Naive thymus-derived CD8-positive, alpha-beta T cell (primary cell): Measurements from ENCODE around the gene LKAAEAR1. TPM values are rescaled to one million over a fixed set of nuclear protein-coding genes. Genes with fewer than 3 reads are reported as not detected.
A peak's percentile ranks its signal among the peaks of the same experiment; 100 is the strongest.

Experiments used
- ATAC-seq, 2 donors: fragments of 150-1000 bp; cut with Tn5 transposase in 1 of 2; sonication (Bioruptor Pico), chemical (Tn5 transposase) in 1 of 2; 1 replicate in 1 of 2; 2 replicates in 1 of 2; pipeline ENCODE4 v1.10.0; 2021; ENCODE audit warnings: mild to moderate bottlenecking in 2 of 2, moderate library complexity in 2 of 2
- POLR2A ChIA-PET: fragments of 350-600 bp; sonication (Branson Sonifier 250); formaldehyde crosslinking; loops from one replicate; lab custom pipeline; 2021; ENCODE audit warnings: antibody characterized with exemption; lab: Charles Lee
- DNase-seq, 10 donors: peaks; one replicate each; pipeline versions ENCODE4 v3.0.0 to v3.0.0-alpha.2; 2020 to 2022
- H3K27ac Mint-ChIP-seq, 10 donors: one replicate each; pipeline ENCODE4 v1.8.0; 2020 to 2022; ENCODE audit warnings: mild to moderate bottlenecking in 10 of 10, mixed read lengths in 10 of 10, moderate library complexity in 4 of 10, inconsistent platforms in 1 of 10
- H3K27me3 Mint-ChIP-seq, 5 donors: one replicate each; pipeline ENCODE4 v1.8.0; 2021 to 2022; ENCODE audit warnings: mixed read lengths in 5 of 5
- H3K36me3 Mint-ChIP-seq, 3 donors: one replicate each; pipeline ENCODE4 v1.8.0; 2020 to 2022; ENCODE audit warnings: mixed read lengths in 3 of 3, mild to moderate bottlenecking in 2 of 3, inconsistent platforms in 1 of 3
- H3K4me1 Mint-ChIP-seq, 4 donors: one replicate each; pipeline ENCODE4 v1.8.0; 2021 to 2022; ENCODE audit warnings: mixed read lengths in 4 of 4
- H3K4me3 Mint-ChIP-seq, 10 donors: one replicate each; pipeline ENCODE4 v1.8.0; 2020 to 2022; ENCODE audit warnings: mild to moderate bottlenecking in 10 of 10, mixed read lengths in 10 of 10, moderate library complexity in 6 of 10, inconsistent platforms in 1 of 10
- H3K9me3 Mint-ChIP-seq, 9 donors: one replicate each; pipeline ENCODE4 v1.8.0; 2020 to 2022; ENCODE audit warnings: mixed read lengths in 9 of 9, mild to moderate bottlenecking in 3 of 9, inconsistent platforms in 1 of 9, moderate library complexity in 1 of 9
- polyA plus RNA-seq, 3 donors: library from polyadenylated mRNA; unstranded; fragments of 300-500 nt; fragmentation: Illumina TruSeq; gene quantifications; one replicate each; pipeline ENCODE4 v1.2.3, GENCODE V29; 2021
- total RNA-seq, 8 experiments: library from RNA in 2 of 8; stranded (reverse) in 2 of 8; gene quantifications; one replicate each; pipeline ENCODE4 v1.2.3 and lab custom pipeline; 2021 to 2026

The LKAAEAR1 gene
- total and polyA plus RNA-seq, 5 experiments from 2014 or later = 0.63 to 1.1 TPM; not detected in 3

DNA sequence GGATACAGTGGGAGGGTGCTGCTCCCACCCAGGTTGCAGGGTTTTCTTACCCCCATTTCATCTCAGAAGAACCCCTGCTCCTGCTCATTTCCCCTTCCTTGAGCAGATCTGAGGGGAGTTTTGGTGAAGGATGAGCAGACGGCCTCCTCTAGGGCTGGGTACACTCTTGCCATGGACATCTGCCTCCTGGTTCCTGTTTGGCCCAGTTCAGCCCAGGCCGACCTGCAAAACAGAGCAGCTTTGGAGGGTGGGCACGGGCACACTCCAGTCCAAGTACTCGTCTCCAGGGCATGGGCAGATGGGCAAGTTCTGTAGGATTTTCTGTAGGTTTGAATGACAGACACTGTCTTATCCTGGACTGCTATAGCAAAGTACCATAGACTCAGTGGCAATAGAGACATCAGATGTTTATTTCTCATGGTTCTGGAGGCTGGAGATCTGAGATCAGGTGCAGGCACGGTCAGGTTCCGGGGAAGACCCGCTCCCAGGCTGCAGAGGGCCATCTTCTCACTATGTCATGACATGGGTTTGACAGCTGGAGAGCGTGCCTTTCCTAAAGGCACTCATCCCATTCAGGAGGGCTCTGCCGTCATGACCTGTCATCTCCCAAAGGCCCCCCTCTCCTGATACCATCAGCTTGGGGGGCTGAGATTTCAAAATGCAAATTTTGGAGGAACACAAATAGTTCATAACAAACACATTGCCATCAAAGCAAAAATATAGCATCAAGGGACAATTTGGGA is 16.9 kb upstream of the LKAAEAR1 start:
- H3K4me3 Mint-ChIP-seq = peak overlapping the region in 9 of 10 donors; percentile 57 to 80 (median 71)
- no peak for ATAC-seq

DNA sequence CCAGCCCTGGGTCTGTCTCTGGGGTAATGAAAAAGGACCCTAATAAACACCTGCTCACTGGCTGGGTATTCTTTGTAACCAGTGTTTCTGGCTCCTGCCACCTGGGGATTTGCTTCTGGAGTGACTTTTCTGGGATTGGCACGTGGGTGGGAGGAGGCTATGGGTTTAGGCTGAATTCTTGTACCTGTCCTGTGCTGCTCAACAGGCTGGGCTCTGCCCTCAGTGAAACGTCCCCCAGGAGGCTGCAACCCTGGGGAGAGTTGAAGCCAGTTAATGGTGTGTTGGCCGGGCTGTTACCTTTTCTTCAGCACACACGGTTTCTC is 16.3 kb upstream of the LKAAEAR1 start:
- H3K27me3 Mint-ChIP-seq = peaks cover 0 to 26% (median 7%) of the 10 kb centered on the region in 5 donors
- peaks cover 13 to 37% (median 21%) of the 10 kb centered on the region in 4 donors for H3K4me1 Mint-ChIP-seq
- ATAC-seq = peak in 1 of 2 donors; percentile 16
- peak overlapping the region in 7 of 10 donors; percentile 36 to 88 (median 74) for H3K27ac Mint-ChIP-seq
- H3K36me3 Mint-ChIP-seq = peaks cover 0 to 5% (median 3%) of the 10 kb centered on the region in 3 donors
- peaks cover 0 to 11% (median 0%) of the 10 kb centered on the region in 9 donors for H3K9me3 Mint-ChIP-seq
- DNase-seq = no peak
- H3K4me3 Mint-ChIP-seq = peak overlapping the region in 4 of 10 donors; percentile 21 to 75 (median 28)
- POLR2A ChIA-PET = interaction anchor here (0.6 to 2.1 kb wide), 2 partner anchors 21 to 123 kb away, joined by 3 to 6 read pairs; partner anchors contain the start of genes OPRL1 and RGS19

More for the DNA sequence above, 16.9 kb upstream of the LKAAEAR1 start:
- H3K27ac Mint-ChIP-seq = peak overlapping the region in 8 of 10 donors; percentile 24 to 80 (median 51)
- H3K4me1 Mint-ChIP-seq = peaks cover 13 to 39% (median 21%) of the 10 kb centered on the region in 4 donors
- POLR2A ChIA-PET = interaction anchor here (0.6 to 2.1 kb wide), 2 partner anchors 22 to 123 kb away, joined by 3 to 6 read pairs; partner anchors contain the start of genes OPRL1 and RGS19
- H3K9me3 Mint-ChIP-seq = peaks cover 0 to 11% (median 0%) of the 10 kb centered on the region in 9 donors
- peaks cover 0 to 5% (median 3%) of the 10 kb centered on the region in 3 donors for H3K36me3 Mint-ChIP-seq
- H3K27me3 Mint-ChIP-seq = peaks cover 0 to 26% (median 7%) of the 10 kb centered on the region in 5 donors
- peak in 1 of 10 donors; percentile 2 for DNase-seq

DNA sequence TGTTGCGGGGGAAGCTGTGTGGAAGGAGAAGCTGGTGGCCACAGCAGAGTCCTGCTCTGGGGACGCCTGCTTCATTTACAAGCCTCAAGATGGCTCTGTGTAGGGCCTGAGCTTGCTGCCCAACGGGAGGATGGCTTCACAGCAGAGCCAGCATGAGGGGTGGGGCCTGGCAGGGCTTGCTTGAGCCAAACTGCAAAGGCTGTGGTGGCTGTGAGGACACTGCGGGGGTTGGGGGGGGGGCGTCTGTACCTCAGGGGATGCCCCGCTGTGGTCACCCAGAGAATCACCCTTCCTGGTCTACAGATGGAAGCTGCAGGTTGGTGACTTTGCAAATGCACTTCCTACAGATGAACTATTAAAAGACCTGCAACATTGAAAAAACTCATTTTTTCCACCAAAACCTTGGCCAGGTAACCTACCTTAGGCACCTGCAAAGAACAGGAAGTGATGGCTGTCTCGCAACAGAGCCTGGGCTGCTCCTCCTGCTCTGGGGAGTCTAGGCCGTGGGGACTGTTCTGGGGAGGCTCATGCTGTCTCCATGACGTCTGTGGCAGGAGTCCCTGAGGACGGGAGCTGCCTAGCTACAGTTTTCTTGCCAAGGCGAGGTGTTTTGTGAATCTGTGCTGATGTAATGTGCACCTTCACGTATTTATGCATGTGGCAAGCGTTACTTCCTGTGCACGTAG is 15.8 kb upstream of the LKAAEAR1 start:
- Mint-ChIP-seq H3K27me3 (peaks cover 0 to 26% (median 7%) of the 10 kb centered on the region in 5 donors), H3K9me3 (peaks cover 0 to 11% (median 0%) of the 10 kb centered on the region in 9 donors), H3K4me1 (peaks cover 13 to 37% (median 21%) of the 10 kb centered on the region in 4 donors), H3K27ac (peak overlapping the region in 8 of 10 donors; percentile 36 to 88 (median 65)), H3K36me3 (peaks cover 0 to 5% (median 3%) of the 10 kb centered on the region in 3 donors), H3K4me3 (peak overlapping the region in 5 of 10 donors; percentile 21 to 75 (median 31))
- DNase-seq = peak in 7 of 10 donors; percentile 41 to 77 (median 67)
- POLR2A ChIA-PET = interaction anchor here (0.6 to 2.1 kb wide), 4 partner anchors 16 to 132 kb away, joined by 3 to 6 read pairs (median 4); partner anchors contain the start of genes LKAAEAR1, OPRL1 and RGS19
- peak; percentile 78 to 91 for ATAC-seq

DNA sequence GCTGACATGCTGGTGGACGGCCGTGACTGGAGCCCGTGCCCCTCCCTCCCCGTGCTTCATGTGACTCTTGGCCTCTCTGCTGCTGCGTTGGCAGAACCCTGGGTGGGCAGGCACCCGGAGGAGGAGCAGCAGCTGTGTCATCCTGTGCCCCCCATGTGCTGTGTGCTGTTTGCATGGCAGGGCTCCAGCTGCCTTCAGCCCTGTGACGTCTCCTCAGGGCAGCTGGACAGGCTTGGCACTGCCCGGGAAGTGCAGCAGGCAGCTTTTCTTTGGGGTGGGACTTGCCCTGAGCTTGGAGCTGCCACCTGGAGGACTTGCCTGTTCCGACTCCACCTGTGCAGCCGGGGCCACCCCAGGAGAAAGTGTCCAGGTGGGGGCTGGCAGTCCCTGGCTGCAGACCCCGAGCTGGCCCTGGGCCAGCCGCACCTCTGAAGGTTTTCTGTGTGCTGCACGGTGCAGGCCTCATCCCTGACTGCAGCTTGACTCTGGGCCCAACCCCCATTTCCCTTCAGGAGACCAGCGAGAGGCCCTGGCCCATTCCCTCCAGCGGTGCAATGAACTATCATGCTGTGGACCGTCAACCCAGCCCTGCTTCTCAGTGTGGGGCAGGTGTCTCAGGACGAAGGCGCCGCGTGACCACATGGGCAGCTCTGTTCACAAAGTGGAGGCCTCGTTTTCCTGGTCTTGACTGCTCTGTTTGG is 15.0 kb upstream of the LKAAEAR1 start:
- Mint-ChIP-seq H3K4me3 (no peak overlapping the region), H3K36me3 (peaks cover 0 to 5% (median 3%) of the 10 kb centered on the region in 3 donors), H3K27me3 (peaks cover 0 to 26% (median 7%) of the 10 kb centered on the region in 5 donors), H3K4me1 (peaks cover 13 to 37% (median 21%) of the 10 kb centered on the region in 4 donors), H3K9me3 (peaks cover 0 to 11% (median 0%) of the 10 kb centered on the region in 9 donors), H3K27ac (peak overlapping the region in 1 of 10 donors; percentile 80)
- POLR2A ChIA-PET = interaction anchor here (1.0 to 2.1 kb wide), 3 partner anchors 16 to 131 kb away, joined by 3 to 6 read pairs (median 6); partner anchors contain the start of genes LKAAEAR1, OPRL1 and RGS19
- DNase-seq (no peak), ATAC-seq (no peak)

DNA sequence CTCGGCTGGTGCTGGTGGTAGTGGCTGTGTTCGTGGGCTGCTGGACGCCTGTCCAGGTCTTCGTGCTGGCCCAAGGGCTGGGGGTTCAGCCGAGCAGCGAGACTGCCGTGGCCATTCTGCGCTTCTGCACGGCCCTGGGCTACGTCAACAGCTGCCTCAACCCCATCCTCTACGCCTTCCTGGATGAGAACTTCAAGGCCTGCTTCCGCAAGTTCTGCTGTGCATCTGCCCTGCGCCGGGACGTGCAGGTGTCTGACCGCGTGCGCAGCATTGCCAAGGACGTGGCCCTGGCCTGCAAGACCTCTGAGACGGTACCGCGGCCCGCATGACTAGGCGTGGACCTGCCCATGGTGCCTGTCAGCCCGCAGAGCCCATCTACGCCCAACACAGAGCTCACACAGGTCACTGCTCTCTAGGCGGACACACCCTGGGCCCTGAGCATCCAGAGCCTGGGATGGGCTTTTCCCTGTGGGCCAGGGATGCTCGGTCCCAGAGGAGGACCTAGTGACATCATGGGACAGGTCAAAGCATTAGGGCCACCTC is 14.3 kb upstream of the LKAAEAR1 start:
- DNase-seq (no peak), ATAC-seq (no peak)
- POLR2A ChIA-PET = interaction anchor here (2.1 kb wide), 1 partner anchor 19 kb away, joined by 6 read pairs; the partner anchor contains the start of genes OPRL1 and RGS19
- Mint-ChIP-seq H3K9me3 (peaks cover 0 to 11% (median 0%) of the 10 kb centered on the region in 9 donors), H3K36me3 (peaks cover 0 to 5% (median 3%) of the 10 kb centered on the region in 3 donors), H3K27me3 (peaks cover 0 to 20% (median 7%) of the 10 kb centered on the region in 5 donors), H3K4me1 (peaks cover 13 to 33% (median 21%) of the 10 kb centered on the region in 4 donors), H3K4me3 (no peak overlapping the region), H3K27ac (no peak overlapping the region)

DNA sequence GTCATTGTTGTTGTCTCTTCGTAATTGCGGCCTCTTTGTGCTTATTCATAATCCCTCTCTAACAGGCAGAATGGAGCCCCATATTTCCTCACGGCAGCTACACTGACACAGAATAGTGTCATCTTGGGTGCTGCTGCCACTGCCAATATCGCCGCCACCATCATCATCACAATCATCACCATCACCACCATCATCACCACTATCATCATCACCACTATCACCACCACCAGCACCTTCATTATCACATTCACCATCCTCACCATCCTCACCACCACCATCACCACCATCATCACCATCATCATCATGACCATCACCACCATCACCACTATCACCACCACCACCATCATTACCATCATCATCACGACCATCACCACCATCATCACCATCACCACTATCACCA is 12.3 kb upstream of the LKAAEAR1 start:
- ATAC-seq (no peak), DNase-seq (no peak)
- peaks cover 0 to 6% (median 5%) of the 10 kb centered on the region in 5 donors for H3K27me3 Mint-ChIP-seq
- no peak overlapping the region for H3K4me3 Mint-ChIP-seq
- H3K9me3 Mint-ChIP-seq = peaks cover 0 to 11% (median 0%) of the 10 kb centered on the region in 9 donors
- H3K4me1 Mint-ChIP-seq = peaks cover 11 to 24% (median 17%) of the 10 kb centered on the region in 4 donors
- POLR2A ChIA-PET = no interaction called here
- H3K27ac Mint-ChIP-seq = peak overlapping the region in 1 of 10 donors; percentile 1
- H3K36me3 Mint-ChIP-seq = peaks cover 0 to 5% (median 3%) of the 10 kb centered on the region in 3 donors

DNA sequence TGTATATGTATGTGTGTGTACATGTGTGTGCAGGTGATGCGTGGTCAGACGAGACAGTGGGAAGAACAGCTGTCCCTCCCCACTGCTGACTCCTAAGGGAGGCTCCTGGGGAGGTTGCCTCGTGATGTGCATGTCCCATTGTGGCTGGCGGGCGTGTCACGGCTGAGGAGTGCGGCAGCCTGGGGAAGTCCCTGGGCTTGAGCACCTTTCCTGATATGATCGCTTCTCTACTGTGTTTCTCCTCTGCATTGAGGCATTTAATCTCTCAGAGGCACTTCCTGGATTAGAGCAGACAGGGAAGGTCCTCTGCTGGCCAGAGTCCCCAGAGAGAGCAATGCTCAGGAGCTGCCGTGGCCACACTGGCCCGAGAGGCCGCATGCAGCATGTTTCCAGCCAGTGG is 11.7 kb upstream of the LKAAEAR1 start:
- Mint-ChIP-seq H3K4me3 (no peak overlapping the region), H3K36me3 (peaks cover 0 to 5% (median 3%) of the 10 kb centered on the region in 3 donors), H3K27ac (no peak overlapping the region), H3K9me3 (peaks cover 0 to 11% (median 0%) of the 10 kb centered on the region in 9 donors), H3K27me3 (peaks cover 0 to under 1% (median 0%) of the 10 kb centered on the region in 5 donors), H3K4me1 (peaks cover 5 to 17% (median 11%) of the 10 kb centered on the region in 4 donors)
- POLR2A ChIA-PET = no interaction called here
- DNase-seq = no peak
- ATAC-seq = no peak

DNA sequence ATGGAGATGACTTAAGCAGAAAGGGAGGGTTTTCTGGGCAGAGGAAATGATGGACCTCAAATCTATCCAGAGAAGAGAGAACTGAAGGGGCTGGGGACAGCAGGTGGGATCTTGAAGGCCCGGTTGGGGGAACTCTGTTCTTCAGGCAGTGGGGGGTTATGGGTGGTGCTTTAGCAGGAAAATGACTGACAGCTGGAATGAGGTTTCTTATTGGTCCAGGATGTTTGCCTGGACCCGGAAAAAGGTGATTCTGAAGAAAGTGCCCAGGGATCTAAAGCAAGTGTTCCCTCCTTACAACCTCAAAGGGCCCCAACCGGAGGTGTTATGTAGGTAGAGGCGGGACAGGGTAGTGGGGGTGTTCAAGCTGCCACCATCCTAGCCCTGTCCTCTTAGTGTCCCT is 11.3 kb upstream of the LKAAEAR1 start:
- peaks cover 5 to 14% (median 7%) of the 10 kb centered on the region in 4 donors for H3K4me1 Mint-ChIP-seq
- DNase-seq = no peak
- POLR2A ChIA-PET = no interaction called here
- no peaks in the 10 kb centered on the region for H3K27me3 Mint-ChIP-seq
- no peak overlapping the region for H3K27ac Mint-ChIP-seq
- no peak for ATAC-seq
- H3K4me3 Mint-ChIP-seq = no peak overlapping the region
- H3K36me3 Mint-ChIP-seq = peaks cover 0 to 5% (median 3%) of the 10 kb centered on the region in 3 donors
- peaks cover 0 to 11% (median 0%) of the 10 kb centered on the region in 9 donors for H3K9me3 Mint-ChIP-seq

DNA sequence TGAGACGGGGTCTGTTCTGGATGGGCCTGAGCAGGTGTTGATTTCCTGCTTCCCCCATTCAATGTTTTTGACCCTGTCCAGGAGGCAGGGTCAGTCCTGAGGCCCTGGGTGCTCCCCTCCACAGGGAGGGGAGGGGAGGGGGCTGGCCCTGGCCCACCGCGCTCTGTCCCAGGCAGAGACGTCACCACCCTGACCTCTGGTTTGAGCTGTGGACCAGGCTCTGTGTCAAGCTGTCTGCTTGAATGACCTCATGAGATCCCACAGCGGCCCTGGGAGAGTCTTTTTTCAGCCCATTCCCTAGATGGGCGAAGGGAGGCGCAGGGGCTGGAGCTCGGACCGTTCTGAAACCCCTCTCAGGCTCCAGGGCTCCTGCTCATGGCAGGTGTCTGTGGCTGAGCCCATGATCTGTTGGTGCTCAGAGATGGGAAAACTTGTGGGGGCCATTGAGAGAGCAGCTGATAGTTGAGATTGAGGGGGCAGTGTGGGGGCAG is 8.9 kb upstream of the LKAAEAR1 start:
- DNase-seq (no peak), ATAC-seq (no peak)
- Mint-ChIP-seq H3K9me3 (peaks cover 0 to 11% (median 2%) of the 10 kb centered on the region in 9 donors), H3K4me3 (no peak overlapping the region), H3K27ac (peak overlapping the region in 1 of 10 donors; percentile 70), H3K4me1 (peaks cover 0 to 6% (median 4%) of the 10 kb centered on the region in 4 donors), H3K27me3 (no peaks in the 10 kb centered on the region), H3K36me3 (peaks cover 0 to 5% (median 3%) of the 10 kb centered on the region in 3 donors)
- POLR2A ChIA-PET = no interaction called here

DNA sequence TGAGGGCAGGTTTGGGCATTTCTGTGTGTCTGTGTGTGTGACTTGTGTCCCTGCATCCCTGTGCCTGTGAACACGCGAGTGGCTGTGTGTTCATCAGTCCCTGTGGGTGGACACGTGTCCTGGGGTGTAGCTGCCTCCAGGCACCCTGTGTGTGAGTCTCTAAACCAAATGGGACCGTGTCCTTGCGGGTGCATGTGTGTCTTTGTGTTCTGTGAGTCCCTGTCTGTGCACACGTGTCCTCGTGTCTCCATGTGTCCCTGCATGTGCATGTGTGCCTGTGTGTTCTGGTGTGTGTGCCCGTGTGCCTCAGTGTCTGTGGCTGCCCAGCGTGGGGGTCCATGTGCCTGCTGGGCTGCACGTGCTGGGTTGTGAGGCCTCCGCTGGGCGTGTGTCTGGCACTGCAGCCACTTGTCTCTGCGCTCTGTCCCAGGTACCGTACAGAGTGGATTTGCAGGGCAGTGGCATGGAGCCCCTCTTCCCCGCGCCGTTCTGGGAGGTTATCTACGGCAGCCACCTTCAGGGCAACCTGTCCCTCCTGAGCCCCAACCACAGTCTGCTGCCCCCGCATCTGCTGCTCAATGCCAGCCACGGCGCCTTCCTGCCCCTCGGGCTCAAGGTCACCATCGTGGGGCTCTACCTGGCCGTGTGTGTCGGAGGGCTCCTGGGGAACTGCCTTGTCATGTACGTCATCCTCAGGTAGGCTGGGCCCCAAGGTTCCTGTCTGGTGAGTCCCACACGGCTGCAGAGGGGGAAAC is 8.2 kb upstream of the LKAAEAR1 start:
- POLR2A ChIA-PET = no interaction called here
- Mint-ChIP-seq H3K27ac (no peak overlapping the region), H3K36me3 (peaks cover 0 to 5% (median 3%) of the 10 kb centered on the region in 3 donors), H3K4me3 (no peak overlapping the region), H3K27me3 (no peaks in the 10 kb centered on the region), H3K9me3 (peaks cover 0 to 11% (median 2%) of the 10 kb centered on the region in 9 donors), H3K4me1 (peaks cover 0 to 6% (median 4%) of the 10 kb centered on the region in 4 donors)
- ATAC-seq (peak in 1 of 2 donors; percentile 42), DNase-seq (no peak)

DNA sequence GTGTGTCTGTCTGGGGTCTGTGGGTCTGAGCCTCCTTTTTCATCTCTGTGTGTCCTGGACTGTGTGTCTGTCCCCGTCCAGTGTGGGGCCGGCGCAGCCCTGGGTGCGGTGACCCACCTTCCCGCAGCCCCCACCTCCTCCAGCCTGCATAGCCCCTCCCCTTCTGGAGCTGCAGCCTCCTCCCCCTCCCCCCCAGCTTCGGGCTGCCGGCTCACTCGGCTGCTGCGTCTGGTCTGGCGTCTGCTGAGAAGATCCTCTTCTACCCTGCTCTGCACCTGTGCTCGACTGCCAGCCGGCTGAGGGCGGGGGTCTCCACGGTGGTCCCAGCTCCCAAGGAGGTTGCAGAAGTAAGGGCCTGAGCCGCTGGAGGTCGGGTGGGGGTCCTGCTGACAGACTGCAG is 7.6 kb upstream of the LKAAEAR1 start:
- ATAC-seq = no peak
- Mint-ChIP-seq H3K9me3 (peaks cover 0 to 7% (median 4%) of the 10 kb centered on the region in 9 donors), H3K27ac (no peak overlapping the region), H3K4me3 (peak overlapping the region in 1 of 10 donors; percentile 34), H3K27me3 (no peaks in the 10 kb centered on the region), H3K4me1 (peaks cover 0 to 6% (median 3%) of the 10 kb centered on the region in 4 donors), H3K36me3 (peaks cover under 1 to 2% (median under 1%) of the 10 kb centered on the region in 3 donors)
- POLR2A ChIA-PET = no interaction called here
- no peak for DNase-seq
